ENCODE measurements around the gene CHST14. TPM values are rescaled to one million over a fixed set of nuclear protein-coding genes. Genes with fewer than 3 reads are reported as not detected.

The CHST14 gene
- total and polyA plus RNA-seq, 3 experiments from 2014 or later = 1.7 to 13.3 (median 13.1) TPM

DNA sequence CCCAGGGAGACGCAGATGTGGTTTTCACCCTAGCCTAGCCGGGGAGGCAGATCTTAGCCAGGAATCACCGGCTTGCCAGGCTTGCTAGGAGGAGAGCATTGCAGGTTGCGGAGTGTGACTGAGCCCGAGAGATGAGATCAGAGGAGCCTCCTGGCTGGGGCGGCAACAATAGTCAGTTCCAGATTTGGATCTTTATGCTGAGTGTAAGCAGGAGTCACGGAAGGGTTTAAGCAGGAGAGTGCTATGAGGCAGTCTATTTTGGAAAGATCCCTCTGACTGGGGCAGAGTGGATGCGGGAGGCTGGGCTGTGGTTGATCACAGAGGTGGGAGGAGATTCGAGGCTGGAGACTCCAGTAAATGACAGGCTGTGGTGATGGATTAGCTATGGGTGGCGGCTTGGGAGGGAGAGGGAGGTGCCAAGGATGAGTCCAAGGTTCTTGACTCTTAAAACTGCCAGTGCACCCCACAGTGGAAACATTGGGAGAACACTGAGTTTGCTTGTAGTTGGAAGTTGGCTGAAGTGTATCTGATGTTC is 40.4 kb upstream of the CHST14 start:
- CTCF ChIA-PET = interaction anchor here (0.9 to 1.3 kb wide), 3 partner anchors 8 to 86 kb away, joined by 3 to 5 read pairs (median 5); no protein-coding TSS in a partner anchor
- no peaks in the 10 kb centered on the region for H3K9me3 Mint-ChIP-seq
- no peak overlapping the region for H3K4me3 Mint-ChIP-seq
- peaks cover 3 to 8% (median 7%) of the 10 kb centered on the region in 3 donors for H3K4me1 Mint-ChIP-seq
- no peak for DNase-seq
- H3K27ac ChIP-seq (ENCODE audit: low read depth, low read length) = no peak overlapping the region
- no peaks in the 10 kb centered on the region for H3K9me3 ChIP-seq (ENCODE audit: low read length)
- H3K36me3 Mint-ChIP-seq = peaks cover 0 to 9% (median 7%) of the 10 kb centered on the region in 3 donors
- no peak overlapping the region for H3K27ac Mint-ChIP-seq
- no peaks in the 10 kb centered on the region for H3K27me3 ChIP-seq (ENCODE audit: insufficient read depth, low read length, poor library complexity, severe bottlenecking)
- no peaks in the 10 kb centered on the region for H3K27me3 Mint-ChIP-seq
- no peaks in the 10 kb centered on the region for H3K4me1 ChIP-seq (ENCODE audit: insufficient read depth, low read length)
- POLR2A ChIA-PET = no interaction called here
- H3K36me3 ChIP-seq (ENCODE audit: insufficient read depth, low read length) = no peaks in the 10 kb centered on the region
- H3K4me3 ChIP-seq (ENCODE audit: low read length) = no peak overlapping the region

DNA sequence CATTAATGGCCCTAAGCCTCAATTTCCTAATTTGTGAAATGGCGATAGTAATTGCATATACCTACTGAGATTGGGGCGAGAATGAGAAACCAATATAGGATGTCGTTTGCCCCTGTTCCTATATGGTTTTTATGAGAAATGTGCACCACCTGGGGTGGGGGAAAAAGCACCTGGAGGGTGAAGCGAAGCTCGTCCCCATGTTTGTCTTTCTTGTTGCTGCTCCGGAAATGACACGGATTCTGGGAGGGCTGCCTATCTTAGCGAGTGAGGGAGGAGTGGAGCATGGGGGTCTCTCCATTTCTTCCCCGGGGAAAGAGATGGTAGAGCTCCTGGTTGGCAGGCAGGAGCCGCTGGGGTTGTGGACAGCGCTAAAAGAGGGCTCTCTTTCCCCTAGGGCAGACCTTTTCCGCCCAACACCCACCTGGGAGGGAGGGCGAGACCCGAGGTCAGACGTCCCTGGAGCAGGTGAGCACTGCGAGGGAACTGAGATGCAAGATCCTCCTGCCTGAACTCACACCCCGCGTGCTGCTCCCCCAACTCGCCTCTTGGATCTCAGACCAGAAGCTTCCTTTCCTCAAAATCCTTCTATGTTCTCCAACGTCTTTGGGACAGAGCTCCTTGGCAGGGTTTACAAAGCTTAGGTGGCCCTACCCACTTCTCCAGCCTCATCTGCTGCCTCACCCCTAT is 35.6 kb upstream of the CHST14 start:
- Mint-ChIP-seq H3K4me1 (peaks cover 30 to 45% (median 34%) of the 10 kb centered on the region in 3 donors), H3K27ac (peak overlapping the region in 3 of 8 donors; percentile 44 to 83 (median 75)), H3K36me3 (peaks cover 0 to 4% (median 2%) of the 10 kb centered on the region in 3 donors), H3K4me3 (peak overlapping the region; percentile 46 to 86 (median 71)), H3K9me3 (peaks cover 0 to 3% (median 0%) of the 10 kb centered on the region in 5 donors), H3K27me3 (peaks cover 10 to 15% of the 10 kb centered on the region in 2 donors)
- Histone ChIP-seq H3K27me3 (ENCODE audit: insufficient read depth, low read length, poor library complexity, severe bottlenecking) (peaks cover 6% of the 10 kb centered on the region), H3K36me3 (ENCODE audit: insufficient read depth, low read length) (no peaks in the 10 kb centered on the region), H3K27ac (ENCODE audit: low read depth, low read length) (no peak overlapping the region), H3K4me3 (ENCODE audit: low read length) (no peak overlapping the region), H3K9me3 (ENCODE audit: low read length) (no peaks in the 10 kb centered on the region), H3K4me1 (ENCODE audit: insufficient read depth, low read length) (peaks cover 25% of the 10 kb centered on the region)
- CTCF ChIA-PET = interaction anchor here (0.6 to 1.5 kb wide), 4 partner anchors 67 to 224 kb away, joined by 3 read pairs; no protein-coding TSS in a partner anchor
- no peak for DNase-seq
- POLR2A ChIA-PET = interaction anchor here (0.6 kb wide), 1 partner anchor 295 kb away, joined by 3 read pairs; no protein-coding TSS in a partner anchor

DNA sequence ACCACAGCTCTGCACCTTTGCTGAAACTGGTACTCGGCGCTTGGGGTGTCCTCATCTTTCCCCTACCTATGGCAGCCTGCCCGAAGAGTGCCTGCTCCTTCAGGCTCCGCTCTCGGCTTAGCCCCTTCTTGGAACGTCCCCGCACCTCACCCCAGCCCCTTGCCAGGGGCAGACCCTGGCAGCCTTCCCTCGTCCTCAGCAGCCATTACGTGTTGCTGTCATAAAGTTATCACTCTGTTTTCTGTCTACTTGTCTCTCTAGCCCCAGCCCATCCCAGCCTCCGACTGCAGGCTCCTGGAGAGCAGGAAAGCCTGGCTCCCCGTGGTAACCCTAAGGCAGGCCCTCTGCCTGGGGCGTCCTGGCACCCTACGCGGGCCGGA is 35.1 kb upstream of the CHST14 start:
- Histone ChIP-seq H3K27ac (ENCODE audit: low read depth, low read length) (no peak overlapping the region), H3K9me3 (ENCODE audit: low read length) (no peaks in the 10 kb centered on the region), H3K36me3 (ENCODE audit: insufficient read depth, low read length) (no peaks in the 10 kb centered on the region), H3K27me3 (ENCODE audit: insufficient read depth, low read length, poor library complexity, severe bottlenecking) (peaks cover 6% of the 10 kb centered on the region), H3K4me3 (ENCODE audit: low read length) (peak overlapping the region; percentile 45), H3K4me1 (ENCODE audit: insufficient read depth, low read length) (peaks cover 28% of the 10 kb centered on the region)
- peaks cover 31 to 46% (median 36%) of the 10 kb centered on the region in 3 donors for H3K4me1 Mint-ChIP-seq
- DNase-seq = no peak
- H3K36me3 Mint-ChIP-seq = peaks cover 0 to 3% (median 2%) of the 10 kb centered on the region in 3 donors
- ChIA-PET CTCF (interaction anchor here (1.0 to 1.5 kb wide), 3 partner anchors 67 to 98 kb away, joined by 3 read pairs; no protein-coding TSS in a partner anchor), POLR2A (no interaction called here)
- H3K4me3 Mint-ChIP-seq = peak overlapping the region; percentile 19 to 86 (median 71)
- peak overlapping the region in 5 of 8 donors; percentile 44 to 85 (median 77) for H3K27ac Mint-ChIP-seq
- H3K9me3 Mint-ChIP-seq = peaks cover 0 to 3% (median 0%) of the 10 kb centered on the region in 5 donors
- peaks cover 11 to 15% of the 10 kb centered on the region in 2 donors for H3K27me3 Mint-ChIP-seq

DNA sequence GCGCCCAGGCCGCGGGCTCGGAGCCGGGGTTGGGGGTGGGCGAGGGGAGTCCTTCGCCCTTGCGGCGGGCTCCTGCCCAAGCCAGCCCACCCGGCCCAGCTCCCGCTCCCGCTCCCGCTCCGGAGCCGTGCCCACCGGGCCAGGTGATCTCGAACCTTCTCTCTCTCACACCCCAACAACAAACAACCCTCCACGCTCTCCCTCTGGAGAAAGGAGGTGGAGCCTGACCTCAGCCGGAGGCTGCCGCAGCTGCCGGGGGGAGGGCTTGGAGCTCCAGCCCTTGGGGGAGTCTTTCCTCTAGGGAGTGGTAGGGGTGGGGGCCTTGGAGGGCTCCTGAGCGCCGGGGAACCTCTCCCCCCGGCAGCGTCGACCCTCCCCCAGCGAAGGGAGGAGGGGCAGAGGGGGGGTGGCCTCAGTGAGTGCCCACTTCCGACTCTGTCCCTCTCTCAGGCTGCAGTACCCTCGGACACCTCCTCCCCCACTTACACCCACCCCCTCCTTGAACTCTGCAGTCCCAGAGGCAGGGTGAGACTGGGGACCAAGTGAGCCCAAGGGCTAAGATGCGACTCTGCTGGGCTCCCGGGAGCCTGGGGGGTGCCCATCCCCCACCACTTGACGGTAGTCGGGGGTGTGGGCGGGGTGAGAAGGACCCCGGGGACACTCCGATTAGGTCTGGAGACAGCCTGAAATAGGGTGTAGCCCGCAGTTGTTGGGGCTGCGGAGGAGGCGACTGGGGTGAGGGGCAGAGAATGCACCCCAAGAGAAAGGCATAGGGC is 34.5 kb upstream of the CHST14 start:
- H3K27ac ChIP-seq (ENCODE audit: low read depth, low read length) = peak overlapping the region; percentile 52
- H3K4me1 ChIP-seq (ENCODE audit: insufficient read depth, low read length) = peaks cover 28% of the 10 kb centered on the region
- peaks cover 31 to 46% (median 36%) of the 10 kb centered on the region in 3 donors for H3K4me1 Mint-ChIP-seq
- peaks cover 6% of the 10 kb centered on the region for H3K27me3 ChIP-seq (ENCODE audit: insufficient read depth, low read length, poor library complexity, severe bottlenecking)
- peaks cover 0 to 3% (median 0%) of the 10 kb centered on the region in 5 donors for H3K9me3 Mint-ChIP-seq
- peaks cover 0 to 3% (median 2%) of the 10 kb centered on the region in 3 donors for H3K36me3 Mint-ChIP-seq
- no peaks in the 10 kb centered on the region for H3K36me3 ChIP-seq (ENCODE audit: insufficient read depth, low read length)
- CTCF ChIA-PET = interaction anchor here (1.0 to 1.5 kb wide), 3 partner anchors 68 to 99 kb away, joined by 3 read pairs; no protein-coding TSS in a partner anchor
- peak overlapping the region in 1 of 8 donors; percentile 68 for H3K27ac Mint-ChIP-seq
- H3K9me3 ChIP-seq (ENCODE audit: low read length) = no peaks in the 10 kb centered on the region
- H3K4me3 Mint-ChIP-seq = peak overlapping the region; percentile 58 to 81 (median 75)
- POLR2A ChIA-PET = interaction anchor here (0.5 kb wide), 1 partner anchor 13 kb away, joined by 4 read pairs; no protein-coding TSS in a partner anchor
- DNase-seq = no peak
- H3K27me3 Mint-ChIP-seq = peaks cover 11 to 15% of the 10 kb centered on the region in 2 donors
- H3K4me3 ChIP-seq (ENCODE audit: low read length) = peak overlapping the region; percentile 45

DNA sequence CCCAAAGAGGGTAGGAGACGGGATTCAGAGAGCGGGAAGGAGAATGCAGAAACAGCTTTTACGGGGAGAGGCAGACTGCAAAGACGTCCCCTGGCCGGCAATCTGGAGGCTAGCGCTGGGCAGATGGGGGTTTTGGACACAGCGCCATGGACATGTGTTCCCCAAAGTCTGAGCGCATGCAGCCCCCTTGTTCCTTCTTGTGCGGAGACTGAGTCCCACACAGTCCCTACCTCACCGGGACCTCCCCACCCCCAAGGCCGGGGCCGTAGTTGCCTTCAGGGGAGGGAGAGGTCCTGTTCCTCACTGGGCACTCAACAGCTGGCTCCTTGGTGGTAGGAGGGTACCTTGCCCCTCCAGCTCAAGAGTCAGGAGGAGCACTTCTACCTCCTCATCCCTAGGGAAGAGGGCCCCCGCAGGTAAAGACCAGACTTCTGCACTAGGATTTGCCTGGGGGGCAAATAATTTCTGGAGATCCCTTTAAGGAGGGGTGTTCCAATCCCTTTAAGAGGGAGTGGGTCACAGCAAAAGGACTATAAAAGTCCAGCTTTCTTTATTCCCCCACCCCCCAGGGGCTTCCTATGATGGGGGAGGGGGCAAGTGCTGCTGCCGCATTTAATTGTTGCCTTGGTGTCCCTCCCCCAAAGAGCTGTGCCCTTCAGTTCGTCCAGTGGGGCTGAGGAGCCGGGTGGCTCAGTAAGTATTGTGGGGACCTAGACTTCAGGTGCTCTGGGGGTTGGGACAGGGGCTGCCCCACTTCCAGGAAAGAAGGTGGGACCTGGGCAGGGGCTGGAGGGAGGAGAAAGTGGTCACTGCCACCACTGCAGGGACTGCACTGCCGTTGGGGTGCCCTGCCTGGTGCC is 33.7 kb upstream of the CHST14 start:
- DNase-seq = no peak
- H3K36me3 Mint-ChIP-seq = peaks cover 0 to 4% (median 3%) of the 10 kb centered on the region in 3 donors
- H3K4me1 Mint-ChIP-seq = peaks cover 31 to 46% (median 36%) of the 10 kb centered on the region in 3 donors
- POLR2A ChIA-PET = interaction anchor here (0.5 kb wide), 1 partner anchor 12 kb away, joined by 4 read pairs; no protein-coding TSS in a partner anchor
- peaks cover 11 to 15% of the 10 kb centered on the region in 2 donors for H3K27me3 Mint-ChIP-seq
- no peaks in the 10 kb centered on the region for H3K9me3 ChIP-seq (ENCODE audit: low read length)
- peaks cover 0 to 3% (median 0%) of the 10 kb centered on the region in 5 donors for H3K9me3 Mint-ChIP-seq
- H3K27me3 ChIP-seq (ENCODE audit: insufficient read depth, low read length, poor library complexity, severe bottlenecking) = peaks cover 6% of the 10 kb centered on the region
- peak overlapping the region; percentile 45 for H3K4me3 ChIP-seq (ENCODE audit: low read length)
- H3K27ac ChIP-seq (ENCODE audit: low read depth, low read length) = peak overlapping the region; percentile 52
- peak overlapping the region; percentile 65 to 81 (median 77) for H3K4me3 Mint-ChIP-seq
- CTCF ChIA-PET = interaction anchor here (1.0 kb wide), 1 partner anchor 69 kb away, joined by 3 read pairs; no protein-coding TSS in a partner anchor
- peak overlapping the region in 1 of 8 donors; percentile 35 for H3K27ac Mint-ChIP-seq
- no peaks in the 10 kb centered on the region for H3K36me3 ChIP-seq (ENCODE audit: insufficient read depth, low read length)
- H3K4me1 ChIP-seq (ENCODE audit: insufficient read depth, low read length) = peaks cover 28% of the 10 kb centered on the region

DNA sequence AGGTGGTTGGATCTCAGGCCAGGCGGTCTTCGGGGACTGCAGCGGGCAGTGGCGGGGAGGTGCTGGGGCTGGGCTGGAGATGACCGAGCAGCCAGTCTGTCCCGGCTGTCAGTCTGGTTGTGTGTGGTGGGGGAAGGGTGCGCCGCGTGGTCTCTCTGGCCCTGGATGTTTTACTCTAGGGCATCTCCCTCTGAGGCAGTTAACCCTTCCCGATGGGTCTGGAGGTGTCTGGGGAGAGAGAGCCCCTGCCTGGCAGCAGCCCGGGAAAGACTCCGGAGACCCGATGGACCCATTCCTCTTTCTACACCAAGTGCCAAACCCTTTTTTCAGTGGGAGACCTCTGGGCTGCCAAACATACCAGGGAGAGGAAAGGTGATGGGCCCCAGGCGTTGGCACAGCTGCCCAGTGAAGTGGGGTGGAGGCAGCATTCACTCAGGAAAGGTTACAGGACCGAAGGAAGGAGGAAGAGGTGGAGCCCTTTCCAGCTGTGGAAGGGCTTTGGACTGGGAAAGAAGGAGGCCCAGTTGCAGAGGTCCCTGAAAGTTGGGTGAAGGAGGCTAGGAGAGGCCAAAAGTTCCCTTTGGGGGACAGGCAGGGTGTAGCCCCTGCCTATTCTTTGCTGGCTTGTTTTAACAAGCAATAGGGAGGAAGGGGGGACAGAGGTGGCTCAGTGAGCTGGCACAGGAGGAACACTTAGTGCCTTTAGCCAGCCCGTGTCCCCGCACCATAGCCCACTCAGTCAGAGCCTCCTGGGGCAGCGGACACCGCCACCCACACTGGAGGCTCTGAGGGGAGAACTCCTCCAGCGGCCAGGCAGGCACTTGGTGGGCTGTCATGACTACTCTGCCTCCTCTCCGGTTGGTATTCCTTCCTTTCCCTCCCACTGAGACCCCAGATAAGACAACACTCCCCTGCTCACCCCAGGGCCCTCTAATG is 32.8 kb upstream of the CHST14 start:
- Mint-ChIP-seq H3K27me3 (peaks cover 11 to 15% of the 10 kb centered on the region in 2 donors), H3K27ac (no peak overlapping the region), H3K9me3 (peaks cover 0 to 3% (median 0%) of the 10 kb centered on the region in 5 donors), H3K36me3 (peaks cover 0 to 7% (median 3%) of the 10 kb centered on the region in 3 donors), H3K4me3 (peak overlapping the region; percentile 3 to 95 (median 43)), H3K4me1 (peaks cover 39 to 55% (median 44%) of the 10 kb centered on the region in 3 donors)
- no peaks in the 10 kb centered on the region for H3K9me3 ChIP-seq (ENCODE audit: low read length)
- peaks cover 6% of the 10 kb centered on the region for H3K27me3 ChIP-seq (ENCODE audit: insufficient read depth, low read length, poor library complexity, severe bottlenecking)
- no peaks in the 10 kb centered on the region for H3K36me3 ChIP-seq (ENCODE audit: insufficient read depth, low read length)
- peaks cover 36% of the 10 kb centered on the region for H3K4me1 ChIP-seq (ENCODE audit: insufficient read depth, low read length)
- DNase-seq = no peak
- ChIA-PET CTCF (no interaction called here), POLR2A (no interaction called here)
- H3K4me3 ChIP-seq (ENCODE audit: low read length) = no peak overlapping the region
- peak overlapping the region; percentile 38 for H3K27ac ChIP-seq (ENCODE audit: low read depth, low read length)

All from CD8-positive, alpha-beta memory T cell (primary cell).